Tibial nerve (tissue), 4 donors: ENCODE results near the gene NOS2.

Experiments used
- EP300 ChIP-seq, 2 donors: sonication (generic); formaldehyde crosslinking; IDR thresholded peaks; one replicate each; pipeline ENCODE4 v1.6.1; 2017; ENCODE audit warnings: antibody characterized with exemption in 2 of 2, mild to moderate bottlenecking in 1 of 2
- POLR2A ChIP-seq, 2 donors: fragments of 450-650 bp; IDR thresholded peaks; one replicate each; pipeline ENCODE4 v1.6.1; 2017; ENCODE audit warnings: antibody characterized with exemption in 2 of 2, mild to moderate bottlenecking in 2 of 2, moderate library complexity in 2 of 2
- TF ChIP-seq, protein P1 (sequence below), 5 experiments: fragments of 200-600 bp in 3 of 5; fragments of 450-650 bp in 2 of 5; sonication (generic) in 3 of 5; IDR thresholded peaks; one replicate each; pipeline ENCODE4 v1.5.1; 2016 to 2019; ENCODE audit warnings: antibody characterized with exemption in 5 of 5, mild to moderate bottlenecking in 3 of 5, moderate library complexity in 2 of 5

DNA sequence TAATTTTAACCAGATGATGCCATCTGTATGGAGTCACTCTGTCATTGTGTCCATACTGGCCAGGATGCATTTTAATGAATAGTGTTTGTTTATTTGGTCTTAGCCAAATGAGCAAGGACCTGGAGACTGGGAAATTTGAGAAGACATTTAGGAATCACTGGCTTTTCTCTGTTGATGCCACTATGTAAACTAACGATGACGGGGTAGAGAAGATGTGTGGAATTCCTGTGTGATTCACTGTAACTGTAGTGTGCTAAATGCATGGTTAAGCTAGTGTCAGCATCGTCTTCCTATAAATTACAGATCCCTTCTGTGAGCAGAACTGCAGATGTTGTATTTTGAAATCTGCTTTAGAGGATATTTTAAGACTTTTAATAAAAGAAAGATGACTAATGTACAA, 66.6 kb downstream of the NOS2 start:
- TF ChIP-seq, protein P1, sequence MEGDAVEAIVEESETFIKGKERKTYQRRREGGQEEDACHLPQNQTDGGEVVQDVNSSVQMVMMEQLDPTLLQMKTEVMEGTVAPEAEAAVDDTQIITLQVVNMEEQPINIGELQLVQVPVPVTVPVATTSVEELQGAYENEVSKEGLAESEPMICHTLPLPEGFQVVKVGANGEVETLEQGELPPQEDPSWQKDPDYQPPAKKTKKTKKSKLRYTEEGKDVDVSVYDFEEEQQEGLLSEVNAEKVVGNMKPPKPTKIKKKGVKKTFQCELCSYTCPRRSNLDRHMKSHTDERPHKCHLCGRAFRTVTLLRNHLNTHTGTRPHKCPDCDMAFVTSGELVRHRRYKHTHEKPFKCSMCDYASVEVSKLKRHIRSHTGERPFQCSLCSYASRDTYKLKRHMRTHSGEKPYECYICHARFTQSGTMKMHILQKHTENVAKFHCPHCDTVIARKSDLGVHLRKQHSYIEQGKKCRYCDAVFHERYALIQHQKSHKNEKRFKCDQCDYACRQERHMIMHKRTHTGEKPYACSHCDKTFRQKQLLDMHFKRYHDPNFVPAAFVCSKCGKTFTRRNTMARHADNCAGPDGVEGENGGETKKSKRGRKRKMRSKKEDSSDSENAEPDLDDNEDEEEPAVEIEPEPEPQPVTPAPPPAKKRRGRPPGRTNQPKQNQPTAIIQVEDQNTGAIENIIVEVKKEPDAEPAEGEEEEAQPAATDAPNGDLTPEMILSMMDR (IDR thresholded peaks at IDR 0.05) = no peak
- no peak for TF ChIP-seq POLR2A (IDR thresholded peaks at IDR 0.05)
- TF ChIP-seq EP300 (IDR thresholded peaks at IDR 0.05) = no peak
